CD4-positive, CD25-positive, alpha-beta regulatory T cell (primary cell): ENCODE measurements around the gene RPP38. TPM values are rescaled to one million over a fixed set of nuclear protein-coding genes. Genes with fewer than 3 reads are reported as not detected.

ENCODE experiments used
- ATAC-seq, 2 donors: fragments of 150-1000 bp; cut with Tn5 transposase; one replicate each; pipeline ENCODE4 v1.10.0; 2021; ENCODE audit warnings: low read depth in 2 of 2, moderate number of reproducible peaks in 2 of 2, moderate library complexity in 1 of 2
- DNase-seq, 3 donors: peaks; one replicate each; pipeline versions ENCODE4 v3.0.0 to v3.0.0-alpha.2; 2012 to 2022; ENCODE audit warnings: mixed read lengths in 1 of 3
- H3K27ac ChIP-seq: one replicate; pipeline ENCODE4 v1.7.0; 2013; ENCODE audit warnings: mild to moderate bottlenecking, low read length; ENCODE audit not compliant: insufficient read depth, poor library complexity, severe bottlenecking
- H3K27me3 ChIP-seq: one replicate; pipeline ENCODE4 v1.7.0; 2013; ENCODE audit warnings: low read length; ENCODE audit not compliant: control insufficient read depth, insufficient read depth
- H3K36me3 ChIP-seq: one replicate; pipeline ENCODE4 v1.7.0; 2013; ENCODE audit warnings: mild to moderate bottlenecking, low read length, moderate library complexity; ENCODE audit not compliant: control insufficient read depth, insufficient read depth
- H3K4me1 ChIP-seq: 2 replicates; pipeline ENCODE4 v1.7.0; 2013; ENCODE audit warnings: mild to moderate bottlenecking, low read length; ENCODE audit not compliant: insufficient read depth, control insufficient read depth, poor library complexity, severe bottlenecking
- H3K4me3 ChIP-seq: one replicate; pipeline ENCODE4 v1.7.0; 2013; ENCODE audit warnings: low read depth, mild to moderate bottlenecking, low read length, moderate library complexity
- H3K9me3 ChIP-seq, 2 experiments: 1 replicate in 1 of 2; 2 replicates in 1 of 2; pipeline ENCODE4 v1.7.0; 2013; ENCODE audit warnings: low read length in 2 of 2, mild to moderate bottlenecking in 1 of 2, moderate library complexity in 1 of 2; ENCODE audit not compliant: control insufficient read depth in 2 of 2
- H3K27ac Mint-ChIP-seq, 3 donors: one replicate each; pipeline ENCODE4 v1.8.0; 2020 to 2022; ENCODE audit warnings: mild to moderate bottlenecking in 3 of 3, mixed read lengths in 3 of 3, moderate library complexity in 2 of 3
- H3K27me3 Mint-ChIP-seq: one replicate; pipeline ENCODE4 v1.8.0; 2022; ENCODE audit warnings: mild to moderate bottlenecking, mixed read lengths
- H3K36me3 Mint-ChIP-seq: one replicate; pipeline ENCODE4 v1.8.0; 2020; ENCODE audit warnings: mixed read lengths
- H3K4me1 Mint-ChIP-seq, 4 donors: one replicate each; pipeline ENCODE4 v1.8.0; 2020 to 2022; ENCODE audit warnings: mixed read lengths in 4 of 4, mild to moderate bottlenecking in 1 of 4
- H3K4me3 Mint-ChIP-seq, 4 donors: one replicate each; pipeline ENCODE4 v1.8.0; 2020 to 2022; ENCODE audit warnings: mild to moderate bottlenecking in 4 of 4, mixed read lengths in 4 of 4, moderate library complexity in 3 of 4
- H3K9me3 Mint-ChIP-seq, 7 donors: one replicate each; pipeline ENCODE4 v1.8.0; 2020 to 2022; ENCODE audit warnings: mixed read lengths in 7 of 7, mild to moderate bottlenecking in 3 of 7, moderate library complexity in 2 of 7
- polyA plus RNA-seq, 4 donors: library from polyadenylated mRNA; unstranded; fragments of 300-500 nt; fragmentation: Illumina TruSeq; gene quantifications; one replicate each; pipeline ENCODE4 v1.2.3, GENCODE V29; 2021
- total RNA-seq: library from RNA; stranded (reverse); gene quantifications from one replicate; pipeline ENCODE4 v1.2.3, GENCODE V29; 2022

Gene RPP38
- total and polyA plus RNA-seq, 5 donors from 2014 or later, result 9.3 to 38.7 (median 22.2) TPM

DNA sequence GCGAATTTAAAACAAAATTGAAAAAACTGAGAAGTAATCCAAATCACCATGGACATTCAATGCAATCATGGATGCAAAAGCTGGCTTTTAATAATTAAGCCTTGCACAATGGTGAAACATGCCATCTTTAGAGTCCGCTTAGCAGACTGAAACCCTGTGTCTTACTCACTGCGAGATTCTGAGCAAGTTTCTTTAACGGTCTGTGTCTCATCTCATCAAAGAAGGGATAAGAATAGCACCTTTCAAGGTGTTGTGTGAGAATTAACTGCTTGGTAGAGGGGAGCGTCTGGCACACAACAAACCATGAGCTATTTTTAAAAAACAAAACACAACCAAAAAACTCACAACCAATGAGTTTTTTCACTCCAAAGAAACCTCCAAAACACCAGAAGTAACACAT is 30.0 kb upstream of the RPP38 start:
- ATAC-seq (no peak), DNase-seq (no peak)
- H3K27ac Mint-ChIP-seq, result no peak overlapping the region
- no peak overlapping the region for H3K27ac ChIP-seq
- peaks cover 0 to 10% (median 0%) of the 10 kb centered on the region in 7 donors for H3K9me3 Mint-ChIP-seq
- no peaks in the 10 kb centered on the region for H3K36me3 Mint-ChIP-seq
- no peaks in the 10 kb centered on the region for H3K4me1 ChIP-seq
- peaks cover 16% of the 10 kb centered on the region for H3K27me3 Mint-ChIP-seq
- H3K36me3 ChIP-seq, result no peaks in the 10 kb centered on the region
- peaks cover 0 to 6% (median 0%) of the 10 kb centered on the region in 4 donors for H3K4me1 Mint-ChIP-seq
- H3K4me3 ChIP-seq, result no peak overlapping the region
- H3K9me3 ChIP-seq, result no peaks in the 10 kb centered on the region
- H3K4me3 Mint-ChIP-seq, result no peak overlapping the region
- peaks cover 3% of the 10 kb centered on the region for H3K27me3 ChIP-seq

DNA sequence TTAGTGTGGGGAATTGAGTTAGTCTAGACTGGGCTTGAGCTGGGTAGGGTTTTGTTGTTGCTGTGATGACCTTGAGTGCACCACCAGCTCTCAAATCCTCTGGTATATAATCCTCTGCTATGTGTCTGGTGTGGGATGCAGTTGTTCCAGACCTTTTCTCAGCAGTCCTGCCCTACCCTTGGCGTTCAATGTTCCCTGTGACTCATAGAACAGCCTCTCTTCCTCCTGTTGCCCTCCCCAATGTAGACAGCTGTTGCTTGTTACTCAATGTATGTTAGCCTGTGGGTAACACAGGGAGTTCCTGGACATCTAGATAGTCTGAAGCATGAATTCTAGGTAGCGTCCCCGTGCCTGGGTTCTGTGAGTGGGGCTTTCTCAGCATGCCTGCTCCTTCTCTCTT is 28.4 kb upstream of the RPP38 start:
- no peaks in the 10 kb centered on the region for H3K9me3 ChIP-seq
- ATAC-seq (no peak), DNase-seq (no peak)
- H3K27me3 ChIP-seq, result peaks cover 6% of the 10 kb centered on the region
- no peak overlapping the region for H3K4me3 Mint-ChIP-seq
- no peaks in the 10 kb centered on the region for H3K4me1 ChIP-seq
- no peak overlapping the region for H3K27ac Mint-ChIP-seq
- H3K36me3 ChIP-seq, result no peaks in the 10 kb centered on the region
- H3K27ac ChIP-seq, result no peak overlapping the region
- peaks cover 0 to 6% (median 0%) of the 10 kb centered on the region in 4 donors for H3K4me1 Mint-ChIP-seq
- no peaks in the 10 kb centered on the region for H3K36me3 Mint-ChIP-seq
- H3K4me3 ChIP-seq, result no peak overlapping the region
- H3K9me3 Mint-ChIP-seq, result peaks cover 0 to 10% (median 0%) of the 10 kb centered on the region in 7 donors
- peaks cover 18% of the 10 kb centered on the region for H3K27me3 Mint-ChIP-seq

DNA sequence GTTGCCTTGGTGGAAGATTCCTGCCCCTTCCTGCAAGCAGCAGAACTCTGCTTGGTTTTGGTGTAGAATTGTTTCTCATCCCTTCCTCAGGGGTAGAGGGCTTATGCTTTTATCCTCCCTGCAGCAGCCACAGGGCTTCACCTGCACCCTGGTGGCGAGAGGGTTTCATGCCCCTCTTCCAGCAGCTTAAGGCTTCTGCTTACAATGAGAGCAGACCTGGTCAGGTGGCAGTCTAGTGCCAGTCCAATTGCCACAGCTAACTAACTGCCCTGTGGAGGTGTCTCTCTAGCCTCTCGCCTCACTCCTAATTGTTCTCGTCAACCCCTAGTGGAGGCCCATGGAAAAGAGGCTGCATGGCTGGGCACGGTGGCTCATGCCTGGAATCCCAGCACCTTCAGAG is 27.9 kb upstream of the RPP38 start:
- peaks cover 0 to 6% (median 0%) of the 10 kb centered on the region in 4 donors for H3K4me1 Mint-ChIP-seq
- H3K36me3 Mint-ChIP-seq, result no peaks in the 10 kb centered on the region

DNA sequence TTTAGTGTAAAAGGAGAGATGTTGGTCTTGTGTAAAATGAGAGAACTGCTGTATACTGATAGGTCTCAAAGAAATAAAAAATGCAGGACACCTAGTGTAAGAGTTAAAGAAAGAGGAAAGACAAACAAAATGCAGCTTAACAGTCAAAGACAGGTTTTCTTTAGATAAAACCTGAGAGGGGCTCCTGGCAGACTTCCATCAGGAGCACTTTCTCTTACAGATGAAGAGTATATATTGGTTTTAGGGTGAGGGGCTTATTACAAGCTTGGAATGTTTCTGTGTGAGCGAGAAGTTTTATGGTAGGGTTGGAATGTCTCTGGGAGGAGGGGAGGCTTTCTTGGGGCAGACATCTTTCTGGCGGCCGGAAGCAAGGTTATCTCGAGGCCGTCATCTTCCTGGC is 24.8 kb upstream of the RPP38 start:
- H3K4me1 Mint-ChIP-seq, result peaks cover 0 to 6% (median 0%) of the 10 kb centered on the region in 4 donors
- Histone ChIP-seq H3K4me1 (no peaks in the 10 kb centered on the region), H3K27ac (no peak overlapping the region), H3K27me3 (peaks cover 4% of the 10 kb centered on the region), H3K36me3 (no peaks in the 10 kb centered on the region), H3K4me3 (no peak overlapping the region), H3K9me3 (no peaks in the 10 kb centered on the region)
- peaks cover 0 to 7% (median 0%) of the 10 kb centered on the region in 7 donors for H3K9me3 Mint-ChIP-seq
- H3K27me3 Mint-ChIP-seq, result peaks cover 11% of the 10 kb centered on the region
- no peak for ATAC-seq
- DNase-seq, result no peak
- H3K36me3 Mint-ChIP-seq, result no peaks in the 10 kb centered on the region
- no peak overlapping the region for H3K4me3 Mint-ChIP-seq
- H3K27ac Mint-ChIP-seq, result no peak overlapping the region

More for the DNA sequence above, 27.9 kb upstream of the RPP38 start:
- H3K4me3 ChIP-seq, result no peak overlapping the region
- peaks cover 18% of the 10 kb centered on the region for H3K27me3 Mint-ChIP-seq
- no peak for ATAC-seq
- H3K9me3 ChIP-seq, result no peaks in the 10 kb centered on the region
- H3K9me3 Mint-ChIP-seq, result peaks cover 0 to 10% (median 0%) of the 10 kb centered on the region in 7 donors
- no peak for DNase-seq
- H3K36me3 ChIP-seq, result no peaks in the 10 kb centered on the region
- no peak overlapping the region for H3K27ac Mint-ChIP-seq
- no peaks in the 10 kb centered on the region for H3K4me1 ChIP-seq
- H3K27ac ChIP-seq, result no peak overlapping the region
- no peak overlapping the region for H3K4me3 Mint-ChIP-seq
- H3K27me3 ChIP-seq, result peaks cover 6% of the 10 kb centered on the region

DNA sequence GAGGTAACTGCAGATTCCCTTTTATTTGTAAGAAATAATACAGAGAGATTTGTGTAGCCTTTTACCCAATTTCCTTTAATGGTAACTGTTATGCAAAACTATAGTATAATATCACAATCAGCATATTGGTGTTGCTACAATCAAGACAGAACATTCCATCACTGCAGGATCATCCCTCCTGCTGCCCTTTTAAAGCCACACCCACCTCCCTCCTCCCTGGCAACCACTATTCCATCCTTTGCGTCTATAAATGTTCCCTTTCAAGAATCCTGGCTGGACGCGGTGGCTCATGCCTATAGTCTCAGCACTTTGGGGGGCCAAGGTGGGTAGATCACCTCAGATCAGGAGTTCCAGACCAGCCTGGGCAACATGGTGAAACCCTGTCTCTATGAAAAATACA is 21.7 kb upstream of the RPP38 start:
- Mint-ChIP-seq H3K4me1 (no peaks in the 10 kb centered on the region), H3K9me3 (no peaks in the 10 kb centered on the region), H3K27me3 (peaks cover 15% of the 10 kb centered on the region), H3K36me3 (no peaks in the 10 kb centered on the region), H3K4me3 (no peak overlapping the region), H3K27ac (no peak overlapping the region)
- Histone ChIP-seq H3K9me3 (no peaks in the 10 kb centered on the region), H3K4me1 (no peaks in the 10 kb centered on the region), H3K27me3 (peaks cover 2% of the 10 kb centered on the region), H3K36me3 (no peaks in the 10 kb centered on the region), H3K4me3 (no peak overlapping the region), H3K27ac (no peak overlapping the region)
- no peak for ATAC-seq
- no peak for DNase-seq

DNA sequence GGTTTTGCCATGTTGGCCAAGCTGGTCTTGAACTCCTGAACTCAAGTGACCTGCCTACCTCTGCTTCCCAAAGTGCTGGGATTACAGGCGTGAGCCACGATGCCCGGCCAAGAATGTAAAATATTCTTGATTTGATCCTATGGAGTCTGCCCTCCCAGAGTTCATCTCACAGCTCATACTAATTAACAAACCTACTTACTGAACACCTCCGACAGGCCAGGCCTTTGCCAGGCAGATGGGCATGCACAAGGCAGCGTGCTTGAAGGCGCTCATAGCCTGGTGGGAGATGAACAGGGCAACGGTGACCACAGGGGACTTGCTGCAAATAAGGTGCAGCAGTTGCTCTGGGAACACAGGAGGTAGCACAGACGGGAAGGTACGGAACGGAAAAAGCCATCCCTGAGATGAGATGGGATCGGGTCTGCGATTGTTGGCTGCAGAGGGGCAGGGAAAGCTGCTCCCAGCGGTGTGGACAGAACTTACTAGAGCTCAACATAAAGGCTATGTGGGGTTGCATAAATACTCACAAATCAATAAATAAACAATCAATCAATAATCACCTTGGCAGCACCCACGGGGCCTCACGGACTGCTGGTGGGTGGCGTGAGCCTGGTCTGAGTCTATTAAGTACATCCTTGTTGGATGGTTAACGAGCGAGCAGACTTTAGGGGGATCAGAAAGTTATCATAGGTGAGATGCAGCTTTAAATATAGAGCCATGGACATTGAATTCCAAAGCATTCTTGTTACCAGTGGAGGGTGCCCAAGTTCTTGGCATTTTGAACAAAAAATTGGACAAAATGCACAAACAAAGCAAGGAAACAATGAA is 13.3 kb upstream of the RPP38 start:
- H3K36me3 Mint-ChIP-seq, result no peaks in the 10 kb centered on the region
- no peak overlapping the region for H3K27ac Mint-ChIP-seq
- DNase-seq (no peak), ATAC-seq (no peak)
- peaks cover 11% of the 10 kb centered on the region for H3K27me3 Mint-ChIP-seq
- no peak overlapping the region for H3K27ac ChIP-seq
- peaks cover 0 to 1% (median 0%) of the 10 kb centered on the region in 7 donors for H3K9me3 Mint-ChIP-seq
- no peaks in the 10 kb centered on the region for H3K36me3 ChIP-seq
- H3K9me3 ChIP-seq, result no peaks in the 10 kb centered on the region
- H3K4me3 ChIP-seq, result peak overlapping the region; percentile 73
- H3K4me1 ChIP-seq, result peaks cover 10% of the 10 kb centered on the region
- peak overlapping the region in 3 of 4 donors; percentile 14 to 50 (median 16) for H3K4me3 Mint-ChIP-seq
- H3K4me1 Mint-ChIP-seq, result peaks cover 0 to 6% (median 0%) of the 10 kb centered on the region in 4 donors
- H3K27me3 ChIP-seq, result no peaks in the 10 kb centered on the region

DNA sequence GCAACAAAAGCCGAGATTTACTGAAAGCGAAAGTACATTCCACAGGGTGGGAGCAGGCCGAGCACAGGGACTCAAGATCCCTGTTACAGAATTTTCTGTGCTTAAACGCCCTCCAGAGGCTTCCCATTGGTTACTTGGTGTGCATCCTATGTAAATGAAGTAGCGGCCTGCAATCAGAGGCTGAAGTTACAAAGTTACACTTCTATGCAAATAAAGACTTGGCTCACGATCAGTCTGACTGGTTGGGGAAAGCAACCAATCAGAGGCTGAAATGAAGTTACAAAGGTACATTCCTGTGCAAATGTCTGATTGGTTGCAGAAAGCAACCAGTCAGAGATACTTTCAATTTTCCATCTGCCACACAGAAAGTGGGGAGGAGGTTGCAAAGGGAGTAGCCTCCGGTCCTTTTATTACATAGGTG is 12.6 kb upstream of the RPP38 start:
- Mint-ChIP-seq H3K36me3 (no peaks in the 10 kb centered on the region), H3K9me3 (peaks cover 0 to 1% (median 0%) of the 10 kb centered on the region in 7 donors), H3K27ac (no peak overlapping the region), H3K4me1 (peaks cover 0 to 6% (median 0%) of the 10 kb centered on the region in 4 donors), H3K27me3 (peaks cover 11% of the 10 kb centered on the region), H3K4me3 (peak overlapping the region in 3 of 4 donors; percentile 14 to 50 (median 16))
- peaks cover 11% of the 10 kb centered on the region for H3K4me1 ChIP-seq
- peak overlapping the region; percentile 73 for H3K4me3 ChIP-seq
- H3K9me3 ChIP-seq, result no peaks in the 10 kb centered on the region
- DNase-seq, result peak in 2 of 3 donors; percentile 21 to 58
- no peak overlapping the region for H3K27ac ChIP-seq
- H3K27me3 ChIP-seq, result no peaks in the 10 kb centered on the region
- no peak for ATAC-seq
- no peaks in the 10 kb centered on the region for H3K36me3 ChIP-seq
